ENCODE results near the gene TMEM178B.
A peak's percentile ranks its signal among the peaks of the same experiment; 100 is the strongest.
"Not testable (repeated sequence)": the region's sequence is repeated elsewhere in the genome, so short reads cannot be mapped to it uniquely, and the experiment has no call there.

TMEM178B gene

GRCh38 chr7:141032539-141033323 is 41.1 kb upstream of the TMEM178B start:
- H3K18ac ChIP-seq (ENCODE audit: low read length); H3K79me1 ChIP-seq (ENCODE audit: low read depth, low read length); H3K14ac ChIP-seq (ENCODE audit: low read length); H2BK15ac ChIP-seq (ENCODE audit: low read length); H2AK5ac ChIP-seq (ENCODE audit: low read depth, low read length); H3K27ac ChIP-seq (replicated peaks; ENCODE audit: low read length); H3K27me3 ChIP-seq (ENCODE audit: control insufficient read depth in 3 of 3, insufficient read depth in 3 of 3, low read depth in 1 of 3, low read length in 3 of 3); DNase-seq (ENCODE audit: low spot score); H4K91ac ChIP-seq (ENCODE audit: low read depth, low read length, poor library complexity); H4K8ac ChIP-seq (ENCODE audit: low read depth, low read length); H3K4me3 ChIP-seq (ENCODE audit: low read length in 2 of 2); H2BK5ac ChIP-seq (ENCODE audit: low read length); H3K9ac ChIP-seq (ENCODE audit: low read depth, low read length, poor library complexity); H3K9me3 ChIP-seq (replicated peaks in 1 of 2; ENCODE audit: control insufficient read depth in 2 of 2, insufficient read depth in 1 of 2, low read depth in 1 of 2, low read length in 2 of 2); H3K4me2 ChIP-seq (ENCODE audit: insufficient read depth, low read length, poor library complexity, severe bottlenecking); H3K4ac ChIP-seq (ENCODE audit: low read length); H3K4me1 ChIP-seq (ENCODE audit: control insufficient read depth in 2 of 2, insufficient read depth in 1 of 2, low read depth in 1 of 2, low read length in 2 of 2); H2BK120ac ChIP-seq (ENCODE audit: low read depth, low read length); H2BK12ac ChIP-seq (ENCODE audit: low read length); H3K23ac ChIP-seq (ENCODE audit: low read depth, low read length, poor library complexity); H3K36me3 ChIP-seq (replicated peaks in 1 of 2; ENCODE audit: control insufficient read depth in 2 of 2, insufficient read depth in 2 of 2, low read length in 2 of 2): not testable (repeated sequence)
- WGBS, 2 donors (ENCODE audit: extremely low coverage in 2 of 2, insufficient read length in 2 of 2, insufficient replicate concordance in 1 of 2), result no CpG with 5 or more reads among the region's 33 CpGs
- H2AFZ ChIP-seq (ENCODE audit: low read length), result peak overlapping the region; percentile 60

- H4K91ac ChIP-seq (ENCODE audit: low read depth, low read length, poor library complexity); DNase-seq (ENCODE audit: low spot score); H3K9ac ChIP-seq (ENCODE audit: low read depth, low read length, poor library complexity); H3K14ac ChIP-seq (ENCODE audit: low read length); H2BK5ac ChIP-seq (ENCODE audit: low read length); H2AFZ ChIP-seq (ENCODE audit: low read length); H2BK12ac ChIP-seq (ENCODE audit: low read length); H3K4me1 ChIP-seq (ENCODE audit: control insufficient read depth in 2 of 2, insufficient read depth in 1 of 2, low read depth in 1 of 2, low read length in 2 of 2); H3K18ac ChIP-seq (ENCODE audit: low read length); H3K9me3 ChIP-seq (replicated peaks in 1 of 2; ENCODE audit: control insufficient read depth in 2 of 2, insufficient read depth in 1 of 2, low read depth in 1 of 2, low read length in 2 of 2); H2BK15ac ChIP-seq (ENCODE audit: low read length); H3K4me3 ChIP-seq (ENCODE audit: low read length in 2 of 2); H2AK5ac ChIP-seq (ENCODE audit: low read depth, low read length); H3K27ac ChIP-seq (replicated peaks; ENCODE audit: low read length); H3K4me2 ChIP-seq (ENCODE audit: insufficient read depth, low read length, poor library complexity, severe bottlenecking); H3K79me1 ChIP-seq (ENCODE audit: low read depth, low read length); H3K27me3 ChIP-seq (ENCODE audit: control insufficient read depth in 3 of 3, insufficient read depth in 3 of 3, low read depth in 1 of 3, low read length in 3 of 3); H4K8ac ChIP-seq (ENCODE audit: low read depth, low read length); H3K36me3 ChIP-seq (replicated peaks in 1 of 2; ENCODE audit: control insufficient read depth in 2 of 2, insufficient read depth in 2 of 2, low read length in 2 of 2); H3K23ac ChIP-seq (ENCODE audit: low read depth, low read length, poor library complexity); H3K4ac ChIP-seq (ENCODE audit: low read length); H2BK120ac ChIP-seq (ENCODE audit: low read depth, low read length): not testable (repeated sequence)
- WGBS, 2 donors (ENCODE audit: extremely low coverage in 2 of 2, insufficient read length in 2 of 2, insufficient replicate concordance in 1 of 2), result no CpG with 5 or more reads among the region's 3 CpGs
Observed at GRCh38 chr7:141038100-141038499, 35.8 kb upstream of the TMEM178B start.

GRCh38 chr7:141039376-141039775 is 34.5 kb upstream of the TMEM178B start:
- H2BK120ac ChIP-seq (ENCODE audit: low read depth, low read length), result no peak overlapping the region
- no peak for DNase-seq (ENCODE audit: low spot score)
- no peak overlapping the region for H2BK12ac ChIP-seq (ENCODE audit: low read length)
- H3K4ac ChIP-seq (ENCODE audit: low read length), result no peak overlapping the region
- no peak overlapping the region for H3K14ac ChIP-seq (ENCODE audit: low read length)
- H2AK5ac ChIP-seq (ENCODE audit: low read depth, low read length), result no peak overlapping the region
- no CpG with 5 or more reads among the region's 3 CpGs for WGBS, 2 donors (ENCODE audit: extremely low coverage in 2 of 2, insufficient read length in 2 of 2, insufficient replicate concordance in 1 of 2)
- no peak overlapping the region for H3K4me2 ChIP-seq (ENCODE audit: insufficient read depth, low read length, poor library complexity, severe bottlenecking)
- no peaks in the 10 kb centered on the region for H3K27me3 ChIP-seq (ENCODE audit: control insufficient read depth in 3 of 3, insufficient read depth in 3 of 3, low read depth in 1 of 3, low read length in 3 of 3)
- no peak overlapping the region for H4K91ac ChIP-seq (ENCODE audit: low read depth, low read length, poor library complexity)
- H2BK15ac ChIP-seq (ENCODE audit: low read length), result no peak overlapping the region
- H3K27ac ChIP-seq (replicated peaks; ENCODE audit: low read length), result no peak overlapping the region
- no peak overlapping the region for H3K23ac ChIP-seq (ENCODE audit: low read depth, low read length, poor library complexity)
- no peak overlapping the region for H3K4me3 ChIP-seq (ENCODE audit: low read length in 2 of 2)
- H4K8ac ChIP-seq (ENCODE audit: low read depth, low read length), result no peak overlapping the region
- no peaks in the 10 kb centered on the region for H3K36me3 ChIP-seq (replicated peaks in 1 of 2; ENCODE audit: control insufficient read depth in 2 of 2, insufficient read depth in 2 of 2, low read length in 2 of 2)
- no peaks in the 10 kb centered on the region for H3K4me1 ChIP-seq (ENCODE audit: control insufficient read depth in 2 of 2, insufficient read depth in 1 of 2, low read depth in 1 of 2, low read length in 2 of 2)
- H3K79me1 ChIP-seq (ENCODE audit: low read depth, low read length), result no peaks in the 10 kb centered on the region
- no peak overlapping the region for H3K18ac ChIP-seq (ENCODE audit: low read length)
- H2BK5ac ChIP-seq (ENCODE audit: low read length), result no peak overlapping the region
- H3K9ac ChIP-seq (ENCODE audit: low read depth, low read length, poor library complexity), result no peak overlapping the region
- no peak overlapping the region for H2AFZ ChIP-seq (ENCODE audit: low read length)
- H3K9me3 ChIP-seq (replicated peaks in 1 of 2; ENCODE audit: control insufficient read depth in 2 of 2, insufficient read depth in 1 of 2, low read depth in 1 of 2, low read length in 2 of 2), result no peaks in the 10 kb centered on the region

GRCh38 chr7:141042222-141043193 is 31.4 kb upstream of the TMEM178B start:
- Histone ChIP-seq H3K4me3 (ENCODE audit: low read length in 2 of 2) (no peak overlapping the region), H2BK15ac (ENCODE audit: low read length) (no peak overlapping the region), H3K9ac (ENCODE audit: low read depth, low read length, poor library complexity) (no peak overlapping the region), H2AFZ (ENCODE audit: low read length) (no peak overlapping the region), H3K27me3 (ENCODE audit: control insufficient read depth in 3 of 3, insufficient read depth in 3 of 3, low read depth in 1 of 3, low read length in 3 of 3) (no peaks in the 10 kb centered on the region), H3K23ac (ENCODE audit: low read depth, low read length, poor library complexity) (no peak overlapping the region), H3K4ac (ENCODE audit: low read length) (no peak overlapping the region), H2AK5ac (ENCODE audit: low read depth, low read length) (no peak overlapping the region), H2BK12ac (ENCODE audit: low read length) (no peak overlapping the region), H3K36me3 (replicated peaks in 1 of 2; ENCODE audit: control insufficient read depth in 2 of 2, insufficient read depth in 2 of 2, low read length in 2 of 2) (no peaks in the 10 kb centered on the region), H3K4me1 (ENCODE audit: control insufficient read depth in 2 of 2, insufficient read depth in 1 of 2, low read depth in 1 of 2, low read length in 2 of 2) (no peaks in the 10 kb centered on the region), H4K91ac (ENCODE audit: low read depth, low read length, poor library complexity) (no peak overlapping the region), H4K8ac (ENCODE audit: low read depth, low read length) (no peak overlapping the region), H3K18ac (ENCODE audit: low read length) (no peak overlapping the region), H2BK120ac (ENCODE audit: low read depth, low read length) (no peak overlapping the region), H3K9me3 (replicated peaks in 1 of 2; ENCODE audit: control insufficient read depth in 2 of 2, insufficient read depth in 1 of 2, low read depth in 1 of 2, low read length in 2 of 2) (no peaks in the 10 kb centered on the region), H3K79me1 (ENCODE audit: low read depth, low read length) (no peaks in the 10 kb centered on the region), H3K4me2 (ENCODE audit: insufficient read depth, low read length, poor library complexity, severe bottlenecking) (no peak overlapping the region), H3K27ac (replicated peaks; ENCODE audit: low read length) (no peak overlapping the region), H3K14ac (ENCODE audit: low read length) (no peak overlapping the region), H2BK5ac (ENCODE audit: low read length) (no peak overlapping the region)
- WGBS, 2 donors (ENCODE audit: extremely low coverage in 2 of 2, insufficient read length in 2 of 2, insufficient replicate concordance in 1 of 2), result no CpG with 5 or more reads among the region's 14 CpGs
- no peak for DNase-seq (ENCODE audit: low spot score)
